Kidney (tissue), 14 donors: ENCODE results near the gene ACTG1. TPM values are rescaled to one million over a fixed set of nuclear protein-coding genes. Genes with fewer than 3 reads are reported as not detected.

Experiments
- DNase-seq, 5 donors: peaks; one replicate each; pipeline ENCODE4 v3.0.0-alpha.2; 2013 to 2020
- FAIRE-seq: peaks from 2 replicates; lab custom pipeline; 2012; peaks lifted over from hg19 to GRCh38; lab: Jason Lieb, UNC
- H3K27ac ChIP-seq, 2 donors: one replicate each; pipeline ENCODE4 v1.7.0; 2013; ENCODE audit warnings: low read depth in 2 of 2, low read length in 2 of 2, inconsistent platforms in 1 of 2
- H3K27me3 ChIP-seq: one replicate; pipeline ENCODE4 v1.7.1; 2013; ENCODE audit warnings: low read length, inconsistent platforms; ENCODE audit not compliant: control insufficient read depth, insufficient read depth
- H3K36me3 ChIP-seq, 3 donors: one replicate each; pipeline versions ENCODE4 v1.7.0 to v1.7.1; 2013; ENCODE audit warnings: low read length in 3 of 3, control low read depth in 1 of 3, inconsistent platforms in 1 of 3; ENCODE audit not compliant: insufficient read depth in 3 of 3, control insufficient read depth in 2 of 3
- H3K4me1 ChIP-seq, 3 donors: one replicate each; pipeline versions ENCODE4 v1.7.0 to v1.7.1; 2013; ENCODE audit warnings: low read length in 3 of 3, inconsistent platforms in 1 of 3, low read depth in 1 of 3; ENCODE audit not compliant: control insufficient read depth in 2 of 3, insufficient read depth in 2 of 3
- H3K4me3 ChIP-seq, 3 donors: one replicate each; pipeline versions ENCODE4 v1.7.0 to v1.8.1; 2013; ENCODE audit warnings: low read length in 3 of 3, control low read depth in 1 of 3, inconsistent platforms in 1 of 3
- H3K9ac ChIP-seq, 3 donors: one replicate each; pipeline versions ENCODE4 v1.7.0 to v1.7.1; 2013; ENCODE audit warnings: low read length in 3 of 3, control low read depth in 1 of 3, inconsistent platforms in 1 of 3
- H3K9me3 ChIP-seq, 3 donors: one replicate each; pipeline versions ENCODE4 v1.7.0 to v1.7.1; 2013; ENCODE audit warnings: low read length in 3 of 3, control low read depth in 1 of 3, inconsistent platforms in 1 of 3; ENCODE audit not compliant: control insufficient read depth in 2 of 3, insufficient read depth in 1 of 3
- intact Hi-C: fragments of 100-400 bp; cut with DNase I; formaldehyde crosslinking; loops from one replicate; pipeline ENCODE4 v1.11.1; 2022
- polyA plus RNA-seq: library from polyadenylated mRNA; stranded (reverse); fragments of 350-450 nt; fragmentation: Illumina TruSeq; extraction: RNeasy Lipid Tissue Mini Kit (QIAGEN cat#74804); gene quantifications from one replicate; pipeline ENCODE4 v1.2.3, GENCODE V29; 2014; ENCODE audit warnings: low read depth, low replicate concordance; ENCODE audit not compliant: insufficient read depth
- total RNA-seq: library from RNA; stranded (reverse); fragmentation: NEBNext Ultra II Directional; extraction: Animal tissue kit (Norgen Biotek cat#: 25700); gene quantifications from one replicate; pipeline ENCODE4 v1.2.1, GENCODE V29; 2021
- TF ChIP-seq, protein P1 (sequence below): IDR thresholded peaks from 3 replicates; pipeline ENCODE4 v1.5.1; 2012; ENCODE audit warnings: mild to moderate bottlenecking, moderate library complexity, borderline replicate concordance; ENCODE audit not compliant: insufficient read depth; ENCODE audit errors: extremely low read depth
- donor health status: control.
- donor health status: control.
- donor health status: control.
- donor health status: control.
- donor health status: control.
- donor health status: DM: yes; HTN: yes; CAD: no.
- donor health status: Normal renal cell carcinoma (clear cell type).

Gene ACTG1
- total and polyA plus RNA-seq, 2 donors from 2014 or later: 1,350 to 2,632 TPM

DNA sequence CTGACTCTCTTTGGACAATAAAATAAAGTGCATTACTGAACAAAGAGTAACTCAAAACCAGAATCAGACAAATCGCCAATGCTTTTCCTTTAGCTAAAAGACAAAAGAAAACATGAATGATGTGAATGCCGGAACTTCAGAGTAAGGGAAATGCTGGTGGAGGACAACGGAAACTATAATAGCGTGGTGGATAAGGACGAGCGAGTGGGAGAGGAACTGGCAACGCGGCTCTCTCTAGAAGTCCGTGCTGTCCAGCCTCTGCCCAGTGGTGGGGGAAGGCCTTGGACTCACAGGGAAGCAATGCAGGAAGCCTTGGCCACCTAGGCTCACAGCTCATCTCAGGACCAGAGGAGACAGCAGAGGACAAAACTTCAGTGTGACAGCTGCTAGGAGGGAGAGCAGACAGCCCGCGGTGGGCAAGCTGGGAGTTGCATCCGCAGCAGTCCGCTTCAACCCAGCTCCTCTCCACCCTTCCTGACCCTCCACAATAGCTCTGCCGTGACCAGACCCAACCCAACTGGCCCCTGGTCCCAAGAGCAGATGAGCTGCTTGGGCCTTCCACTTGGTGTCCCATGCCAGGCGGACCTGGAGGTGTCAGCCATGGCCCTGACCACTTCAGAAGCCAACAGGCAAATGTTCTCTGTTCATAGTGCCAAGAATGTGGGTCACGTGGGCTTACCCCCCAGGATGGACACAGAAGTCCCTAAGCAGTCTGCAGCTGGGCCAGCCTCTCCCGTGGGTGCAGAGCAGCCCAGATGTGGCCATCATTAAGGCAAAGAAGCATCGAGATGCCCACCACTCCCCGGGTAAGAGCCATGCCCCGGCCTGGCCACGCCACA lies 44.9 kb upstream of the ACTG1 start:
- Histone ChIP-seq H3K9ac (no peak overlapping the region), H3K4me3 (no peak overlapping the region), H3K27ac (no peak overlapping the region), H3K27me3 (no peaks in the 10 kb centered on the region), H3K4me1 (peaks cover 0 to 13% (median 10%) of the 10 kb centered on the region in 3 donors), H3K9me3 (no peaks in the 10 kb centered on the region), H3K36me3 (peaks cover 3 to 28% (median 8%) of the 10 kb centered on the region in 3 donors)
- intact Hi-C loops: no loop called here
- DNase-seq: peak in 1 of 5 donors; percentile 62
- FAIRE-seq: no peak
- TF ChIP-seq, protein P1, sequence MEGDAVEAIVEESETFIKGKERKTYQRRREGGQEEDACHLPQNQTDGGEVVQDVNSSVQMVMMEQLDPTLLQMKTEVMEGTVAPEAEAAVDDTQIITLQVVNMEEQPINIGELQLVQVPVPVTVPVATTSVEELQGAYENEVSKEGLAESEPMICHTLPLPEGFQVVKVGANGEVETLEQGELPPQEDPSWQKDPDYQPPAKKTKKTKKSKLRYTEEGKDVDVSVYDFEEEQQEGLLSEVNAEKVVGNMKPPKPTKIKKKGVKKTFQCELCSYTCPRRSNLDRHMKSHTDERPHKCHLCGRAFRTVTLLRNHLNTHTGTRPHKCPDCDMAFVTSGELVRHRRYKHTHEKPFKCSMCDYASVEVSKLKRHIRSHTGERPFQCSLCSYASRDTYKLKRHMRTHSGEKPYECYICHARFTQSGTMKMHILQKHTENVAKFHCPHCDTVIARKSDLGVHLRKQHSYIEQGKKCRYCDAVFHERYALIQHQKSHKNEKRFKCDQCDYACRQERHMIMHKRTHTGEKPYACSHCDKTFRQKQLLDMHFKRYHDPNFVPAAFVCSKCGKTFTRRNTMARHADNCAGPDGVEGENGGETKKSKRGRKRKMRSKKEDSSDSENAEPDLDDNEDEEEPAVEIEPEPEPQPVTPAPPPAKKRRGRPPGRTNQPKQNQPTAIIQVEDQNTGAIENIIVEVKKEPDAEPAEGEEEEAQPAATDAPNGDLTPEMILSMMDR: no peak

DNA sequence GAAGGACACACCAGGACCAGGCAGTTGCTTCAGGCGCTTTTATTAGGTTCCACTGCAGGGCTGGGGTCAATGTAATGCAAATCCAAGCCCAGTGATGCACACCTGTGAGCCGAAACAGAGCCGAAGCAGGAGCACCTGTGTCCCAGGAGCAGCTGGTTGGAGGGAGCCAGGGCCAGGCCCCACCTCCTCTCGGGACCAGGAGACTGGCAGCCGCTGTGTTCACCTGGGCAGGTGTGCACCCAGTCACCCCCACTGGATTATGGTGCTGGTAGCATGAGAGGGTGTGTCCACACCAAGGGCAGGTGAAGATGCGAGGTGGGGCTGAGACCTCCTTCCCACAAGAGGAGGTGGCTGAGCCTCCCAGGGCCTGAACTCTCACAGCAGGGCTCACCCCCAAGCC lies 44.3 kb upstream of the ACTG1 start:
- Histone ChIP-seq H3K4me3 (no peak overlapping the region), H3K9ac (no peak overlapping the region), H3K27ac (no peak overlapping the region), H3K9me3 (no peaks in the 10 kb centered on the region), H3K36me3 (peaks cover 3 to 25% (median 8%) of the 10 kb centered on the region in 3 donors), H3K4me1 (peaks cover 0 to 13% (median 10%) of the 10 kb centered on the region in 3 donors), H3K27me3 (no peaks in the 10 kb centered on the region)
- DNase-seq (peak in 1 of 5 donors; percentile 56), FAIRE-seq (no peak)
- TF ChIP-seq, protein P1: no peak
- intact Hi-C loops: no loop called here

DNA sequence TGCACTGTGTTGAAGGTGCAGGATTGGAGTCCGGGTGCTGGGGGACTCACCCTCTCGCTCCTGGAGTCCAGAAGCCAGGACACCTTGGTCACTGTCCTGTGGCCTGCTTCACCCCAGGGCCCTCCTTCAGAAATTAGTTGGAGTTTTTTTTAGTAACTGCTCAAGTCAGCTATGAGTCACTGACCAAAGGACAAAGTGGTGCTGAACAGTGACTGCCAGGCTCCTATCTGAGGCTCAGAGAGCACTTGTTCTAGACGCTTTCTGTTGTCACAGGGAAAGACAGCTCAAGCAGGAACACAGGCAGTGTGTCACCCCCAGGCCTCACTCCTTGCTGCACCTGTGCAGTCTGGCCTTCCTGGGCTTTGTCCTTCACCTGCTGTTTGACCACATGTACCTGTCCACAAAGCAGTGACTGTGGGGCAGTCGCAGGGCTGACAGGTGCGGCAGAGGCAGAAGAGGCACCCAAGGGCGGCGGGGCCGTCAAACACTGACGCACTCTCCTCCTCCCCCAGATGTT lies 43.6 kb upstream of the ACTG1 start:
- no peak for FAIRE-seq
- no peak overlapping the region for H3K27ac ChIP-seq
- peaks cover 3 to 21% (median 8%) of the 10 kb centered on the region in 3 donors for H3K36me3 ChIP-seq

More for the DNA sequence above, 43.6 kb upstream of the ACTG1 start:
- Histone ChIP-seq H3K9ac (no peak overlapping the region), H3K4me3 (no peak overlapping the region), H3K9me3 (no peaks in the 10 kb centered on the region), H3K4me1 (peaks cover 0 to 14% (median 13%) of the 10 kb centered on the region in 3 donors), H3K27me3 (no peaks in the 10 kb centered on the region)
- DNase-seq: peak in 1 of 5 donors; percentile 53
- intact Hi-C loops: no loop called here
- TF ChIP-seq, protein P1: no peak
